H9 (cell line): ENCODE data around the gene SLC6A3. TPM values are rescaled to one million over a fixed set of nuclear protein-coding genes. Genes with fewer than 3 reads are reported as not detected.
A peak's percentile ranks its signal among the peaks of the same experiment; 100 is the strongest.

ENCODE experiments used
- DNase-seq: peaks from one replicate; pipeline ENCODE4 v3.0.0-alpha.2; 2017
- H2AFZ ChIP-seq: one replicate; pipeline ENCODE4 v1.6.1; 2013; ENCODE audit warnings: mild to moderate bottlenecking, low read length, control low read depth, moderate library complexity
- H2AK5ac ChIP-seq: 2 replicates; pipeline ENCODE4 v1.6.1; 2013; ENCODE audit warnings: low read length, control low read depth, mixed read lengths; ENCODE audit not compliant: insufficient read length
- H2BK120ac ChIP-seq: one replicate; pipeline ENCODE4 v1.6.1; 2013; ENCODE audit warnings: low read depth, mild to moderate bottlenecking, low read length, control low read depth, inconsistent platforms; ENCODE audit not compliant: poor library complexity, severe bottlenecking
- H2BK12ac ChIP-seq: 2 replicates; pipeline ENCODE4 v1.6.1; 2013; ENCODE audit warnings: low read length, control low read depth, mixed read lengths, low read depth; ENCODE audit not compliant: insufficient read length
- H2BK15ac ChIP-seq: 2 replicates; pipeline ENCODE4 v1.6.1; 2013; ENCODE audit warnings: low read depth, low read length, control low read depth
- H2BK20ac ChIP-seq: one replicate; pipeline ENCODE4 v1.6.1; 2013; ENCODE audit warnings: low read depth, mild to moderate bottlenecking, low read length, control low read depth, inconsistent platforms; ENCODE audit not compliant: poor library complexity, severe bottlenecking
- H2BK5ac ChIP-seq: 2 replicates; pipeline ENCODE4 v1.6.1; 2013; ENCODE audit warnings: low read length, control low read depth, mixed read lengths; ENCODE audit not compliant: insufficient read length
- H3K14ac ChIP-seq: 2 replicates; pipeline ENCODE4 v1.6.1; 2013; ENCODE audit warnings: low read length, control low read depth; ENCODE audit not compliant: insufficient read depth
- H3K18ac ChIP-seq: 2 replicates; pipeline ENCODE4 v1.6.1; 2013; ENCODE audit warnings: low read depth, mild to moderate bottlenecking, mixed read lengths, low read length, control low read depth; ENCODE audit not compliant: insufficient read length
- H3K23ac ChIP-seq: 2 replicates; pipeline ENCODE4 v1.6.1; 2013; ENCODE audit warnings: low read length, control low read depth, mixed read lengths, low read depth; ENCODE audit not compliant: insufficient read length
- H3K23me2 ChIP-seq: 2 replicates; pipeline ENCODE4 v1.6.1; 2013; ENCODE audit warnings: low read depth, mild to moderate bottlenecking, mixed read lengths, low read length, control low read depth; ENCODE audit not compliant: insufficient read length, poor library complexity, severe bottlenecking
- H3K27ac ChIP-seq: 2 replicates; pipeline ENCODE4 v1.5.1; 2013; ENCODE audit warnings: low read length, control low read depth, mixed read lengths, low read depth; ENCODE audit not compliant: insufficient read length
- H3K27me3 ChIP-seq: 2 replicates; pipeline ENCODE4 v1.6.1; 2013; ENCODE audit warnings: low read length, control low read depth, inconsistent platforms; ENCODE audit not compliant: insufficient read depth
- H3K4ac ChIP-seq: 2 replicates; pipeline ENCODE4 v1.6.1; 2013; ENCODE audit warnings: low read depth, mild to moderate bottlenecking, control low read depth, inconsistent platforms, low read length, moderate library complexity
- H3K4me1 ChIP-seq: 2 replicates; pipeline ENCODE4 v1.6.1; 2013; ENCODE audit warnings: low read length, control low read depth, inconsistent platforms; ENCODE audit not compliant: insufficient read depth
- H3K4me2 ChIP-seq: 2 replicates; pipeline ENCODE4 v1.6.1; 2013; ENCODE audit warnings: low read length, control low read depth, mixed read lengths; ENCODE audit not compliant: insufficient read length, insufficient read depth
- H3K56ac ChIP-seq: 2 replicates; pipeline ENCODE4 v1.6.1; 2013; ENCODE audit warnings: low read depth, mild to moderate bottlenecking, mixed read lengths, low read length, control low read depth; ENCODE audit not compliant: insufficient read length
- H3K79me1 ChIP-seq: 2 replicates; pipeline ENCODE4 v1.6.1; 2013; ENCODE audit warnings: low read depth, mild to moderate bottlenecking, moderate library complexity, low read length, control low read depth, inconsistent platforms; ENCODE audit not compliant: insufficient read depth, poor library complexity, severe bottlenecking
- H3K79me2 ChIP-seq: 2 replicates; pipeline ENCODE4 v1.6.1; 2013; ENCODE audit warnings: low read length, control low read depth, inconsistent platforms; ENCODE audit not compliant: insufficient read depth
- H3K9ac ChIP-seq: 2 replicates; pipeline ENCODE4 v1.6.1; 2013; ENCODE audit warnings: low read length, control low read depth, mixed read lengths; ENCODE audit not compliant: insufficient read length; ENCODE audit errors: extremely low read depth
- H3K9me3 ChIP-seq: one replicate; pipeline ENCODE4 v1.6.1; 2013; ENCODE audit warnings: low read depth, low read length, inconsistent platforms; ENCODE audit not compliant: control insufficient read depth
- H3T11ph ChIP-seq: one replicate; pipeline ENCODE4 v1.6.1; 2013; ENCODE audit warnings: mild to moderate bottlenecking, low read length, control low read depth, inconsistent platforms
- H4K20me1 ChIP-seq: one replicate; pipeline ENCODE4 v1.6.1; 2013; ENCODE audit not compliant: control insufficient read depth, insufficient read length, insufficient read depth
- H4K5ac ChIP-seq: 2 replicates; pipeline ENCODE4 v1.6.1; 2013; ENCODE audit warnings: low read depth, mild to moderate bottlenecking, mixed read lengths, low read length, control low read depth; ENCODE audit not compliant: insufficient read length
- H4K8ac ChIP-seq: replicated peaks from 2 replicates; pipeline ENCODE4 v1.6.1; 2013; ENCODE audit warnings: low read length, control low read depth, mixed read lengths, low read depth; ENCODE audit not compliant: insufficient read length
- H4K91ac ChIP-seq: 2 replicates; pipeline ENCODE4 v1.6.1; 2013; ENCODE audit warnings: low read depth, mild to moderate bottlenecking, moderate library complexity, mixed read lengths, low read length, control low read depth; ENCODE audit not compliant: insufficient read length
- H3K27ac Mint-ChIP-seq, 3 experiments: 2 replicates in 2 of 3; 3 replicates in 1 of 3; pipeline ENCODE4 v1.8.0; 2020 to 2021; ENCODE audit warnings: mixed read lengths in 3 of 3, mild to moderate bottlenecking in 1 of 3, moderate library complexity in 1 of 3
- H3K27me3 Mint-ChIP-seq: 2 replicates; pipeline ENCODE4 v1.8.0; 2021; ENCODE audit warnings: low read depth, mild to moderate bottlenecking, moderate library complexity, mixed read lengths
- H3K36me3 Mint-ChIP-seq, 3 experiments: 2 replicates in 2 of 3; 3 replicates in 1 of 3; pipeline ENCODE4 v1.8.0; 2020 to 2021; ENCODE audit warnings: low read depth in 3 of 3, mixed read lengths in 3 of 3; ENCODE audit not compliant: insufficient read depth in 1 of 3
- H3K4me1 Mint-ChIP-seq, 2 experiments: 2 replicates each; pipeline ENCODE4 v1.8.0; 2020; ENCODE audit warnings: mixed read lengths in 2 of 2
- H3K4me3 Mint-ChIP-seq, 2 experiments: 2 replicates in 1 of 2; 3 replicates in 1 of 2; pipeline ENCODE4 v1.8.0; 2020 to 2021; ENCODE audit warnings: mild to moderate bottlenecking in 2 of 2, mixed read lengths in 2 of 2, moderate library complexity in 1 of 2
- H3K9me3 Mint-ChIP-seq, 2 experiments: 2 replicates in 1 of 2; 3 replicates in 1 of 2; pipeline ENCODE4 v1.8.0; 2020; ENCODE audit warnings: mild to moderate bottlenecking in 2 of 2, mixed read lengths in 2 of 2, moderate library complexity in 1 of 2
- CTCF ChIP-seq: fragments of 200-600 bp; sonication (generic); conservative IDR thresholded peaks from 3 replicates; pipeline ENCODE4 v1.8.0; 2021; ENCODE audit warnings: antibody characterized with exemption, mild to moderate bottlenecking
- WGBS: extraction: QIAGEN DNeasy Blood & Tissue Kit; methylation state at CpG from one replicate; pipeline ENCODE4 v1.1.7; 2013; ENCODE audit warnings: missing lambda C conversion rate, low lambda C conversion rate, mixed read lengths; ENCODE audit not compliant: insufficient read length; ENCODE audit errors: extremely low coverage; 5-methylcytosine and 5-hydroxymethylcytosine counted together
- total RNA-seq: library from RNA; stranded (reverse); gene quantifications from 2 replicates; pipeline ENCODE4 v1.2.1, GENCODE V29; 2021

Gene SLC6A3
- total RNA-seq, 1 experiment from 2014 or later: 0.61 TPM

DNA sequence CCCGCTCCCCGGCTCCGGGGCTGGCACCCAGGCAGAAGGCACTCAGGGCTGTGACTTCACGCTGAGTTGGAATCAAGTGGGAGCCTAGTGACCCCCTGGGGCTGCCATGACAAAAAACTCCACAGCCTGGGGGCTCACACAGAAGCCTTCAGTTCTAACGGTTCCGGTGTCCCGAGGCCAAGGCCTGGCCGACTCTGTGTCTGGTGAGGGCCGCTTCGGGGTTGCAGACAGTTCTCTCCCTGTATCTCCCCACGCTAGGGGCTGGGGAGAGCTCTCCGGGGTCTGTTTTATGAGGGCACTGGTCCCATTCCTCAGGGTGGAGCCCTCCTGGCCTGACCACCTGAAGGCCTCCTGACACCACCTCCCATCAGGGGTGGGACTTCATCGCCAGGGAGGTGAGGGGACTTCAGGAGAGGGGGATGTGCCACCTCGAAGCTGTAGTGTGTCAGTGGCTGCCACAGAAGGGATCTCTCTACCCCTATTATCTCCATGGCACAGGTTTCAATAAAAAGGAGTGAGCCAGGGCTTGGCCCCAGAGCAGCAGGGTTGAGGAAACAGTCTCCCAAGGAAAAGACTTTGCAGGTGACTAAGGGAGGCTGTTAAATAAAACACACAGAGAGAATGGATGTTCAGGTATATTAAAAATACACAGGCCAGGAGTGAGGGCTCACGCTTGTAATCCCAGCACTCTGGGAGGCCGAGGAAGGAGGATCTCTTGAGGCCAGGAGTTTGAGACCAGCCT, 1.5 kb upstream of the SLC6A3 start:
- Histone ChIP-seq H3K4ac (no peak overlapping the region), H3K79me2 (no peaks in the 10 kb centered on the region), H3K27ac (no peak overlapping the region), H3K4me1 (no peaks in the 10 kb centered on the region), H3K79me1 (no peaks in the 10 kb centered on the region), H3K9ac (no peak overlapping the region), H2BK15ac (no peak overlapping the region), H2AK5ac (no peak overlapping the region), H2BK20ac (no peak overlapping the region), H3T11ph (no peak overlapping the region), H3K56ac (no peak overlapping the region), H4K91ac (no peak overlapping the region), H4K8ac (no peak overlapping the region), H4K5ac (no peak overlapping the region), H2BK12ac (no peak overlapping the region), H2AFZ (no peak overlapping the region), H4K20me1 (no peaks in the 10 kb centered on the region), H3K27me3 (peaks cover 38% of the 10 kb centered on the region), H2BK5ac (no peak overlapping the region), H3K23ac (no peak overlapping the region), H3K4me2 (peak overlapping the region; percentile 28), H3K14ac (no peak overlapping the region), H3K9me3 (no peaks in the 10 kb centered on the region), H3K18ac (no peak overlapping the region), H3K23me2 (peaks cover 12% of the 10 kb centered on the region), H2BK120ac (no peak overlapping the region)
- Mint-ChIP-seq H3K4me3 (peak overlapping the region; percentile 27 to 62; a peak in 3 of 5 replicates), H3K4me1 (peaks cover 2 to 6% of the 10 kb centered on the region in 2 experiments; a peak in 2 of 4 replicates), H3K36me3 (no peaks in the 10 kb centered on the region; a peak in 2 of 7 replicates), H3K27me3 (peaks cover 92% of the 10 kb centered on the region), H3K27ac (no peak overlapping the region), H3K9me3 (peaks cover 3% of the 10 kb centered on the region in 2 experiments; a peak in 3 of 5 replicates)
- TF ChIP-seq CTCF: no peak
- DNase-seq: no peak
- WGBS: no CpG with 5 or more reads among the region's 16 CpGs
